ENCODE measurements around the gene PIP4K2C.

- no peak for TF ChIP-seq GATA2 (IDR thresholded peaks at IDR 0.05; ENCODE audit: low read depth, low read length)
- TF ChIP-seq GATA3 (IDR thresholded peaks at IDR 0.05; ENCODE audit: low read depth, low read length): no peak
Observed at GRCh38 chr12:57630891-57631433, 40.0 kb downstream of the PIP4K2C start.

Measured in SH-SY5Y (cell line).